GM18508 (cell line): ENCODE measurements around the gene CCDC15.
"Not testable (repeated sequence)": the region's sequence is repeated elsewhere in the genome, so short reads cannot be mapped to it uniquely, and the experiment has no call there.

Source experiments
- ATAC-seq: cut with Tn5 transposase; IDR thresholded peaks from one replicate; pipeline ENCODE4 v1.9.1; 2021; ENCODE audit warnings: moderate number of reproducible peaks; ENCODE audit not compliant: insufficient read depth, unreplicated experiment

The CCDC15 gene

GRCh38 chr11:125078516-125079140 lies 124.6 kb downstream of the CCDC15 start:
- ATAC-seq: no peak

- ATAC-seq: no peak
Observed at GRCh38 chr11:125079151-125079877, 125.3 kb downstream of the CCDC15 start.

- ATAC-seq: no peak
Observed at GRCh38 chr11:125079878-125080530, 126.0 kb downstream of the CCDC15 start.

- no peak for ATAC-seq
Observed at GRCh38 chr11:125080531-125080911, 126.5 kb downstream of the CCDC15 start.

DNA sequence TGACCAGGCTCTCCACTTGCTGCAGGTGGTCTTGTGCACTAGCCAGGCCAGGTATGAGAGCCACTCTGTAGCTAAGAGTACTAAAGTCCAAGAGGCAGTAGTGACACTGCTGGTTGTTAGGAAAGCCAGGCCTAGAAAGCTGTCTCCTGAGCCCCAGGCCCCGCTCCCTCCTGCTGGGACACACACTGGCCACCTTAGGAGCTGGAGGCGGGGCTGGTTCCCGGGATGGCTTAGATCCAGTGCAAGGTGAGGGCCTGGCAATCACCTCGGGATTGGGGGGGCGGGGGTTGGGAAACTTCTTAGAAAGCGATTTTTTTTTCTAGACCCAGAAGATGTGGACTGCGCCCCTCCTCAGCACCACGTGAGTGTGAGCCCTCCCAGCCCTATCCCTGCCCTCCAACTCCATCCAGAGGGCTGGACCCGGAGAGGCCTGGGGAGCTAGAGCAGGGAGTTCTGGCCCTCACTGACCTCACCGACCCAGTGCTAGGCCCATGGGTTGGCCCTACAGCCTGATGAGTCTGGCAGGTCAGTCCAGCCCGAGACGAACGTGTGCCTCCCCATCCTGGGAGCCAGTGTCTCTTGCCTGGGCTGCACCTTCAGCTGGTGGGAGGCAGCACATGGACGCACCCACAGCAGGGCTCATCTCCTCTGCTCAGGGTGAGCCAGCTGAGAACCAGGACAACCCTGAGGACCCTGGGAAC lies 127.2 kb downstream of the CCDC15 start:
- no peak for ATAC-seq

DNA sequence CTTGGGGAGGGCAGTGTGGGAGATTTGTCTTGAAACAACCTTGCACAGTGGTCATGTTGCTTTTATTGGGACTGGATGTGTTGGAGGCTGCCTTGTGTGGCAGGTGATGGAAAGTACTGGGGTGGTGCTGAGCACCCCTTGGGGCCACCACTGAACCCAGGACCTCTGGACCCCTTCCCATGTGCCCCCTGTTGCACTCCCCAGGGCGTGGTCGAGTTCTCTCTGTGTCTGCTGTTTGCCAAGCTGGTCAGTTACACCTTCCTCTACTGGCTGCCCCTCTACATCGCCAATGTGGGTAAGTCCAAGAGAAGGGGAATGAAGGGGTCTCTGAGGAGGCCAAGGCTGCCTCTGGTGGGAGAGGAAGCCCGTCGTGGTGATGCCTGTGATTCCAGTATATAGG lies 128.0 kb downstream of the CCDC15 start:
- no peak for ATAC-seq

GRCh38 chr11:125082611-125083311 lies 128.8 kb downstream of the CCDC15 start:
- ATAC-seq: no peak

DNA sequence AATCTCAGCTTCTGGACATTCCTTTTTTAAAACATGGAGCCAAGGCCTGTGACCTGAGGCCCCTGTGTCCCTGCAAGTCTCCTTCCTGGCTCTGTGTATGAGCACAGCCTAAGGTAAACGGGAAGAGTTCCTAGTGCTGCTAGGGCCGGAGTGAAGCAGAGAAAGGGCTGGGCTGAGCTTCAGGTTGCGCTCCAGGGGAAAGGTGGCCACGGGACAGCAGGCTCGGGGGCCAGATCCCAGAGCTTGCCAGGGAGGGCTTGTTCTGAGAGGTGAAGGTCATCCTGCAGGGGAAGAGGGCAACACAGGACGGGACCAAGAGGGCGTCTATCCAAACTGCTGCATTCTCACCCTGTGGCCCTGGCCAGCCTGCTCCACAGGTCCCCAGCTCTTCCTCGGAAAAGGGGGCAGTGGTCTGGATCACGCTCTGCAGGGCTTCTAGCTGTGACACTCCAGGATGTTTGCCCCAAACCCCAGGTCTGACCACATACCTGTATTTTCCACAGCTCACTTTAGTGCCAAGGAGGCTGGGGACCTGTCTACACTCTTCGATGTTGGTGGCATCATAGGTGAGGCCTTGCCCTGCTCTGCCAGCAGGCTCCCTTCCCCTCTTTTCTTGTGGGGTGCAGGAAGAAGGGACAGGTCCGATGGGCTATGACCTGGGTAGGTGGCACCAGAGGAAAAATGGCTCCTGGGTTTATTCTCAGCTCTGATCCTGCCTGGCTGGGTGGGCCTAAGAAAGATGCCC lies 129.5 kb downstream of the CCDC15 start:
- no peak for ATAC-seq

GRCh38 chr11:125084057-125084416 lies 130.0 kb downstream of the CCDC15 start:
- no peak for ATAC-seq

DNA sequence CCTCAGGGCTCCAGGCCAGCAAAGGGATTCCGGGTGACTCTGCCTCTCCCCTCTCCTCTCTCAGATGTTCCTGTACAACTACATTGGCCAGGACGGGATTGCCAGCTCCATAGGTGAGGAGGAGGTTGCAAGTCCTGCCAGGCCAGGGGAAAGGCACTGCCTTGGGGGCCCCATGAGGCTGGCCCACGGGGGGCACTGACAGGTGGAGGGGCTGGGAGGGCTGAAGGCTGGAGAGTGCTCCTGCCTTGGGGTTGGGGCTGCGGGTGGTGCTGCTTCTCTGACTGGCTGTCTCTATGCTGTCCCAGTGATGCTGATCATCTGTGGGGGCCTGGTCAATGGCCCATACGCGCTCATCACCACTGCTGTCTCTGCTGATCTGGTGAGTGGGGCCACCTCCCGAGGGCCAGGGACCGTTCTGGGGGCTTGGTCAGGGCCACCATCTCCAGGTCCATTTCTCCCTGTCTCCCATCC lies 130.8 kb downstream of the CCDC15 start:
- no peak for ATAC-seq

DNA sequence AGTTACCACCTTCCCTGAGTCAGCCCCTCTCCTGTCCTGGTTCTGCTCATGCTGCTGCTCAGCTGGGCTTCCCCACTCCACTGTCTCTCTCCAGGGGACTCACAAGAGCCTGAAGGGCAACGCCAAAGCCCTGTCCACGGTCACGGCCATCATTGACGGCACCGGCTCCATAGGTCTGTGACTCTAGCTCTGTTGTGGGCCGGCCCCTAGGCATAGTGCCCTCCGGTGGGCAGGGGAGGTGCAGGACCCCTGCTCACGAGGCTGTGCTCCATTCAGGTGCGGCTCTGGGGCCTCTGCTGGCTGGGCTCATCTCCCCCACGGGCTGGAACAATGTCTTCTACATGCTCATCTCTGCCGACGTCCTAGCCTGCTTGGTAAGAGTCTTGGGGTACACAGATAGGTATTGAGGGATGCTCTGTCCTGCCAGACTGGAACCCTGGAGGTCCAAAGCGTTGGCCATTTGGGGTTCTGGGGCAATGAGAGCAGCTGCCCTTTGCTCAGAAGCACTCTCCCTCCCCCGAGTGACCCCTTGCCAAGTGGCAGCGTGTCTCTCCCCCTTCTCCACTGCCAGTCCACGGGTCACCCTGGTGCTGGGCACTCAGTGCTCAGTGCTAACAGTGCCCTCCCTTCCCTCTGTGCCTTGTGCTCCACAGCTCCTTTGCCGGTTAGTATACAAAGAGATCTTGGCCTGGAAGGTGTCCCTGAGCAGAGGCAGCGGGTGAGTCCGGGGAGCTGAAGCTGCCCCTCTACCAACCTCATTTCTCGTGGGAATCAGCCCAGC lies 131.5 kb downstream of the CCDC15 start:
- no peak for ATAC-seq

DNA sequence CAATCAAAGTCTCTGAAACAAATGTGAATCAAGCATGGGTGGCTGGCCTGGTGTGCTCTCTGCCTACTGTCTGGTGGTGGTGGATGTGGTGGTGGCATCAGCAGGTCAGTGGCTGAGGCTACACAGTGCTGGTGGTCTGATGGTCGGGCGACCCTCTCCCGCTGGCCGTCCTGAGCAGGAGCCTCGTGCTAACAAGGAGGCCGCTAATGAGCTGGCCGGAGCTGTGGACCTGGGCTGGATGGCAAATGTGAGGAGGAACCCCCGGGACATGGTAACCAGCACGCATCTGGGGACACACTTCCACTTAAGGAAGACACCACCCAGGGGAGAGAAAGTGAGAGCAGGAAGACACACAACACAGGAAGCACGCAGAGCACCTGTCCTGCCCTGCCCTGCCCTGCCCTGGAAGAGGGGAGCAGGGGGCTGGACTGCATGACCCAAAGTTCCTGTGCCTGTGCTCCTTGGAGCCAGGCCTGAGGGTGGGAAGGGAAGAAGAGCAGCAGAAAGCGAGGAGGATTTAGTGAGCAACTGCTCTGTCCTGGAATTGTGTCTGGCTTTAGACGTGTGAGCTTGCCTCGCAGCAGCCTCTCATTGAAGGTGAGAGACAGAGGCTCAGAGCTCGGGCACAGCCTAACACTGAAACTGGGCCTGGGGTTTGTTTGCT lies 132.8 kb downstream of the CCDC15 start:
- ATAC-seq: no peak

GRCh38 chr11:125088123-125088522 lies 134.1 kb downstream of the CCDC15 start:
- ATAC-seq: no peak

- no peak for ATAC-seq
Observed at GRCh38 chr11:125088576-125089455, 134.8 kb downstream of the CCDC15 start.

GRCh38 chr11:125089481-125089880 lies 135.5 kb downstream of the CCDC15 start:
- ATAC-seq: not testable (repeated sequence)

DNA sequence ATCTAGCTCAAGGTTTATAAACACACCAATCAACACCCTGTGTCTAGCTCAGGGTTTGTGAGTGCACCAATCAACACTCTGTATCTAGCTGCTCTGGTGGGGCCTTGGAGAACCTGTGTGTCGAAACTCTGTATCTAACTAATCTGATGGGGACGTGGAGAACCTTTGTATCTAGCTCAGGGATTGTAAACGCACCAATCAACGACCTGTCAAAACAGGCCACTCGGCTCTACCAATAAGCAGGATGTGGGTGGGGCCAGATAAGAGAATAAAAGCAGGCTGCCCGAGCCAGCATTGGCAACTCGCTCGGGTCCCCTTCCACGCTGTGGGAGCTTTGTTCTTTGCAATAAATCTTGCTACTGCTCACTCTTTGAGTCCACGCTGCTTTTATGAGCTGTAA lies 136.1 kb downstream of the CCDC15 start:
- not testable (repeated sequence) for ATAC-seq

- ATAC-seq: no peak
Observed at GRCh38 chr11:125090816-125091215, 136.8 kb downstream of the CCDC15 start.
